Inflammatory macrophage treated with lipopolysaccharide for 1 hour (primary cell): ENCODE results near the gene METTL26.

Source experiments
- DNase-seq, 2 donors: peaks; one replicate each; pipeline ENCODE4 v3.0.0-alpha.2; 2020 to 2022

The METTL26 gene

GRCh38 chr16:637081-638018 is 1.2 kb upstream of the METTL26 start:
- DNase-seq: peak; percentile 82 to 91

GRCh38 chr16:635573-636205 is 416 bp downstream of the METTL26 start:
- no peak for DNase-seq

GRCh38 chr16:634996-635395 is 1.1 kb downstream of the METTL26 start:
- no peak for DNase-seq

- no peak for DNase-seq
Observed at GRCh38 chr16:634051-634670, 1.9 kb downstream of the METTL26 start.

- no peak for DNase-seq
Observed at GRCh38 chr16:633336-634050, 2.6 kb downstream of the METTL26 start.

- no peak for DNase-seq
Observed at GRCh38 chr16:632486-633335, 3.4 kb downstream of the METTL26 start.

- DNase-seq: no peak
Observed at GRCh38 chr16:631808-632358, 4.2 kb downstream of the METTL26 start.

GRCh38 chr16:630815-631405 is 5.2 kb downstream of the METTL26 start, which contains the start of gene WFIKKN1:
TSS of gene WFIKKN1 (plus strand) at chr16:630985. CDS start at chr16:631254, 269 bp downstream.
- DNase-seq: no peak

GRCh38 chr16:630249-630814 is 5.8 kb downstream of the METTL26 start:
- DNase-seq: peak in 1 of 2 donors; percentile 33

GRCh38 chr16:629833-630248 is 6.3 kb downstream of the METTL26 start:
- DNase-seq: no peak

- no peak for DNase-seq
Observed at GRCh38 chr16:629185-629832, 6.8 kb downstream of the METTL26 start.

- DNase-seq: no peak
Observed at GRCh38 chr16:628321-629061, 7.6 kb downstream of the METTL26 start.

- DNase-seq: no peak
Observed at GRCh38 chr16:627454-628239, 8.5 kb downstream of the METTL26 start.

GRCh38 chr16:626787-627453 is 9.2 kb downstream of the METTL26 start:
- no peak for DNase-seq

GRCh38 chr16:625977-626765 is 9.9 kb downstream of the METTL26 start:
- DNase-seq: no peak

GRCh38 chr16:625117-625976 is 10.8 kb downstream of the METTL26 start:
- no peak for DNase-seq
